GM13976 (cell line): ENCODE data around the gene GCSH.

Source experiments
- DNase-seq: peaks from one replicate; pipeline ENCODE4 v3.0.0; 2012; ENCODE audit warnings: low spot score
- in situ Hi-C: fragments of 300-500 bp; cut with MboI; formaldehyde crosslinking; loops from one replicate; pipeline ENCODE4 v1.12.0; 2022; ENCODE audit warnings: low sequenced_read_pairs, mixed read lengths, inconsistent platforms; ENCODE audit not compliant: unreplicated experiment
- TF ChIP-seq, protein P1 (sequence below): IDR thresholded peaks from 2 replicates; pipeline ENCODE4 v1.5.1; 2012; ENCODE audit warnings: borderline replicate concordance, mild to moderate bottlenecking; ENCODE audit not compliant: insufficient read depth; ENCODE audit errors: extremely low read depth, missing control alignments, control extremely low read depth

GCSH gene

DNA sequence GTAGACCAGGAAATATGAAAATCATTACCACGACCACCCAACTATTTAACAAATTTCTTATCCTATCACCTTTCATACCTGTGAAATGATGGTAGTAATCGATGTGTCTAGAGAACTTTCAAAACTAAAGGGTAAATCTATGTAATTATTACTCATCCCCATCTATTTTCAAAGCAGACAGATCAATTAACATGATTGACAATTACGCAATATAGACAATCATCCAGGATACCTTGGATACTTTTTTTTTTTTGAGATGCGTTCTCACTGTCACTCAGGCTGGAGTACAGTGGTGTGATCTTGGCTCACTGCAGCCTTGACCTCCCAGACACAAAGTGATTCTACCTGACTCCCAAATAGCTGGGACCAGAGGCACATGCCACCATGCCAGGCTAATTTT, 15.2 kb downstream of the GCSH start:
- TF ChIP-seq, protein P1, sequence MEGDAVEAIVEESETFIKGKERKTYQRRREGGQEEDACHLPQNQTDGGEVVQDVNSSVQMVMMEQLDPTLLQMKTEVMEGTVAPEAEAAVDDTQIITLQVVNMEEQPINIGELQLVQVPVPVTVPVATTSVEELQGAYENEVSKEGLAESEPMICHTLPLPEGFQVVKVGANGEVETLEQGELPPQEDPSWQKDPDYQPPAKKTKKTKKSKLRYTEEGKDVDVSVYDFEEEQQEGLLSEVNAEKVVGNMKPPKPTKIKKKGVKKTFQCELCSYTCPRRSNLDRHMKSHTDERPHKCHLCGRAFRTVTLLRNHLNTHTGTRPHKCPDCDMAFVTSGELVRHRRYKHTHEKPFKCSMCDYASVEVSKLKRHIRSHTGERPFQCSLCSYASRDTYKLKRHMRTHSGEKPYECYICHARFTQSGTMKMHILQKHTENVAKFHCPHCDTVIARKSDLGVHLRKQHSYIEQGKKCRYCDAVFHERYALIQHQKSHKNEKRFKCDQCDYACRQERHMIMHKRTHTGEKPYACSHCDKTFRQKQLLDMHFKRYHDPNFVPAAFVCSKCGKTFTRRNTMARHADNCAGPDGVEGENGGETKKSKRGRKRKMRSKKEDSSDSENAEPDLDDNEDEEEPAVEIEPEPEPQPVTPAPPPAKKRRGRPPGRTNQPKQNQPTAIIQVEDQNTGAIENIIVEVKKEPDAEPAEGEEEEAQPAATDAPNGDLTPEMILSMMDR: no peak
- DNase-seq: no peak
- in situ Hi-C loops: no loop called here

DNA sequence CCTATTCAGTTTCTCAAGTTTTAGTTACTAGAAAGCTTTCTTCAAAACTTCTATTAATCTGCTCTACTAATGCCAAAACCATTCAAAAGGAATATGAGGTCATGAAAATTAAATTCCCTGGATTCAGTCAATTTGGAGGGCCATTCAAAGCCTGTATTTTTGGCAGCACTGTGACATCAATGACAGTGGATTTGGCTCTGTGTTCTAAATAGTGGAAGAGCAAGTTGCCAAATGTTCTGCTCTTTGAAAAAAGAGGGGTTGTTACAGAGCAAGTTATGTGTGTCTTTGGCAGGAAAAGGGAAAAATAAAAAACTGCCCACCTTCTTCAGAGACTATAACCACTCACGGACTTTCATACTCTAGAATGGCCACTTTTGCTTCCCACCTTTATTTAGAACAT, 16.0 kb downstream of the GCSH start:
- no peak for DNase-seq
- in situ Hi-C loops: no loop called here
- TF ChIP-seq, protein P1: no peak

DNA sequence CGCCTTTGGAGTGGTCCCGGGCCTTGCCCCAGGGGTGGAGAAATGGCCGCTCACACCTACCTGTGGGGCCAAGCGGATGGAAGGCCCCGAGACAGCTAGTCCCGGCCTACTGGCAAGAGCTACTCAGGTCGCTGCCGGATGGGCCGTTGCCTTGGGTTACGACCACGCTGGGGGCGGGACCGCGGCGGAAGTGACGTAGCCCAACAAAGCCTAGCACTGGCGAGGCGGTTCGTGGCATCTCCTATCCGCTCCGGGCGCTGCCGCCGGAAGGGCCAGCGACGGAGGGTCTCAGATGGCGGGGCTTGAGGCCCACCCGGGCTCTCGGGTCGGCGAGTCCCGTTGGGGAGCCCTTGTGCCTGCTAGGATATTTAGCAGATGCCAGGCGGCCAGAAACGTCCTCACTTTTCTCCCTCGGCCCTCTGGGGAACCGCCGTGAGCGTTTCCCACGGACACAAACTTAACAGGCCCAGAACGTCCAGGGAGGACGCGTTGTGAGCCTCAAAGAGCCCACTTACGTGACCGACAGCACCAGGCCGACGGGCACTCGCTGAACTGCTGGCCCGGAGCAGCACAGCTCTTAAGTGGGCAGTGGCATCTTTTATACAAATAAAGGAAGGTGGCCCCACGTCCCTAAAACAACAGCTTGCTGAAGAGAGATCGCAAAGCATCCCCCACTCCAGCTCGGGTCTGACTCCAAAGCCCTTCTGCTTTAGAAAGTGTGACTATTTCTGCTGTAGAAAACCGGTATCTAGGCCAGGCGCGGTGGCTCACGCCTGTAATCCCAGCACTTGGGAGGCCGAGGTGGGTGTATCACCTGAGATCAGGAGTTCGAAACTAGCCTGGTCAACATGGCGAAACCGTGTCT, 18.9 kb downstream of the GCSH start, which contains the start of gene C16orf46:
TSS of gene C16orf46 (minus strand) at position 163 of the 865 bp plus-strand sequence. CDS start 13,283 bp downstream, outside the sequence.
- in situ Hi-C loops: no loop called here

DNA sequence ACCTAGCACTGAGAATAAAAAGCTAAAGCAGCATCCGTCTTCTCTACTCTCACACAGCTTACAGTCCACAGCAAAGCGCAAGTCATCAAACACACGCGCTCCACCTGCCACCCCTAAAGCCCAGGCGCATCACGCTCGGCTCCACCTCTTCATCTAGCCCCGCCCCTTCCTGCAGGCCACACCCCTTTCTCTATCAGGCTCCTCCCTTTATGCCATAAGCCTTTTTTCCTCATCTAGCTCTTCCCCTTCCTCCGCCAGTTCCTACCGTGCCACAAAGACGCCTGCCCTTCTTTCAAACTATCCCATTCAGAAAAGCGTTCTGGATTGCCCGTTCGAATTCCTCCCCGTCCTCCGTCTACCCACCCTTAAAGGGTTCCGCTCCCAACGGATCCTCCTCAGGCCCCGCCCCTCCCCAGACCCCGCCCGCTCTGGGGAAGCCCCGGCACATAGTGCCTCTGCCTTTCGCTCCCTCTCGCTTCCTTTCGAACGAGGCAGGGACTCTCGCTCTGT, 19.6 kb downstream of the GCSH start:
- TF ChIP-seq, protein P1: no peak
- DNase-seq: peak; percentile 87
- in situ Hi-C loops: no loop called here

More for the DNA sequence above, 18.9 kb downstream of the GCSH start, which contains the start of gene C16orf46:
- TF ChIP-seq, protein P1: no peak
- peak; percentile 98 for DNase-seq

DNA sequence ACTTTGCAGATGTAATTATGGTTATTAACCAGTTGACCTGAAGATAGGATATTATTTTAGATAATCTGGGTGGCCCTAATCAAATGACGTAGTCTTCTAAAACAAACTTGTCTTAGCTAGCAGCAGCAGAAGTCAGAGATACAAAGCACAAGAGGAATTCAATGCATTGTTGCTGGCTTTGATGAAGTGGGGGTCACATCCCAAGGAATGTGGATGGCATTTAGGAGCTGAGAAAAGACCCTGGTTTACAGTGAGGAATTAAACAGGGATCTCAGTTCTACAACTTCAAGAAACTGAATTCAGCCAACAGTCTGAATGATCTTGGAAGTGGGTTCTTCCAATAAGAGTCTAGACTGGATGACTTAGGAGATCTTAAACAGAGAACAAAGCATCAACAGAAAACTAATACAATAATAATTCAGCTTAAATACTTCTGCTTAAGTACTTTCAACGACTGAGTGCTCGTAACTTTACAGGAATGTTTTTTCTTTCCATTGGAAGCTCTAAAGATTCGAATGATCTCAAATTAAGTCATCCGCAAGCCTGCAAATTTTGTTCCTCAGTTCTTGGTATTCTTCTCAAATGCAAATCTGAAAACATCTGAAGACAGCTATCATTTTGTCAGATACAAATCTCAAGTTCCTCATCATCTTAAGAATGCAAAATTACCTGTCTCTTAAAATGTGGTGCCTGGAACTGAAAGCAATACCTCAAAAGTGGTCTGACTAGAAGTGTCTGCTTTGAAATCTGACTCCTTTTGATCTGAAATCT, 22.4 kb downstream of the GCSH start:
- no peak for DNase-seq
- TF ChIP-seq, protein P1: no peak
- in situ Hi-C loops: no loop called here

DNA sequence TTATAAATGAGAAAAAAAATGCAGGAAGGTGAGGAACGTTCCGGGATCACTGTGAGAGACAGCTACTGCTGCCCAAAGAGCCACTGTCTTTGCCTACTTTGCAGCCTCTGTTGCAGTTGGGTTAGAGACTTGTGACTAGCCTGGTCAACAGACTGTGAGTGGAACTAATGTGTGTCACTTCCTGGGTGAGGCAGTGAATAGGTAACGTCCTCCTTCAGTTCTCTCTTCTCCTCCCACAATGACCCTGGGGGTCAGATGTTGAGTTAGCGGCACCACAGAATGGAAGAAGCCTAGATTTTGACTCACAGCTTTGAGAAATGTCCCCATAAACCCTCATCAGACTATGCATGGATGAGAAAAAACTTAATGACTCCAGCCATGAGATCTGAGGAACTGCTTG, 24.4 kb downstream of the GCSH start:
- TF ChIP-seq, protein P1: no peak
- in situ Hi-C loops: no loop called here
- DNase-seq: no peak
